Measurements from ENCODE around the gene GMEB2.
"Not testable (repeated sequence)": the region's sequence is repeated elsewhere in the genome, so short reads cannot be mapped to it uniquely, and the experiment has no call there.

Gene GMEB2

DNA sequence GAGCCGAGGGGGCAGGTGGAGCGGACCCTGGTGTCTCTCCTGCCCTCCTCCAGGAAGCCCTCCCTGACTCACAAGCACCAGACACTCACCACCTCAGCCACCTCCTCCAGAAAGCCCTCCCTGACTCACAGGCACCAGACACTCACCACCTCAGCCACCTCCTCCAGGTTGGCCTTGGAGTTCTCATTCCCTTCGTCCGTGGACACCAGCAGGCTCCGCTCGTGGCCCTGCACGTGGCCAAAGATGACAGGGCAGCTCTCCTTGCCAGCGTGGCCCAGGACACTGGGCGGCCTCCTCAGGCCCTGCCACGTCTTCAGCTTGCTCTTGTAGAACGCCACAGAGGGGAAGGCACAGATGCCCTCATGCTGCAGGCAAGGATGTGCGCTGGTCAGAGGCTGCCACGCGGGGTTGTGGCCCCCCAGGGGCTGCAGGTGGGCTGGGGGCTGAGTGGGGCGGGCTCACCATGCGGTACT, 66.5 kb downstream of the GMEB2 start:
- DNase-seq (ENCODE audit: low spot score) = no peak

DNA sequence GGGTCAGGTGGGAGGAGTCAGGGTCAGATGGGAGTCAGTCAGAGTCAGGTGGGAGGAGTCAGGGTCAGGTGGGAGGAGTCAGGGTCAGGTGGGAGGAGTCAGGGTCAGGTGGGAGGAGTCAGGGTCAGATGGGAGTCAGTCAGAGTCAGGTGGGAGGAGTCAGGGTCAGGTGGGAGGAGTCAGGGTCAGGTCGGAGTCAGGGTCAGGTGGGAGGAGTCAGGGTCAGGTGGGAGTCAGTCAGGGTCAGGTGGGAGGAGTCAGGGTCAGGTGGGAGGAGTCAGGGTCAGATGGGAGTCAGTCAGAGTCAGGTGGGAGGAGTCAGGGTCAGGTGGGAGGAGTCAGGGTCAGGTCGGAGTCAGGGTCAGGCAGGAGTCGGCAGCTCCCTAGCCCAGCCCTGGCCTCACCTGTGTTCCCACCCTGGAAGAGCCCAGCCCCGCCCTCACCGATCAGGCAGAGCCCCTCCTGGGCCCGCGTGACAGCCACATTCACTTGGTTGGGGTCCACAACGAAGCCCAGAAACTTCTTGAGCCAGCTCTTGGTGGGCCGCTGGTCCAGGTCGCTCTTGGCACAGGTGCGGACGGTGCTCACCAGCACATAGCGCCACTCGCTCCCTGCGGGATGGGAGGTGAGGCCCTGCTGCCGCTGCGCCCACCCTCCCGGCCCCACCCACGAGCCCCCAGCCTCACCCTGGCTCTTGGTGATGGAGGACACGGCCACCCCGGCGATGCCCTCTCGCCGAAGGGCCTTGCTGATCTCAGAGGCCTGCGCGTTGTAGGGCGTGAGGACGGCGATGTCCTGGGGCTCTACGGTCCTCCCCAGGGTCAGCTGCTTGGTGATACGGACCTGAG, 67.2 kb downstream of the GMEB2 start:
- DNase-seq (ENCODE audit: low spot score) = not testable (repeated sequence)

DNA sequence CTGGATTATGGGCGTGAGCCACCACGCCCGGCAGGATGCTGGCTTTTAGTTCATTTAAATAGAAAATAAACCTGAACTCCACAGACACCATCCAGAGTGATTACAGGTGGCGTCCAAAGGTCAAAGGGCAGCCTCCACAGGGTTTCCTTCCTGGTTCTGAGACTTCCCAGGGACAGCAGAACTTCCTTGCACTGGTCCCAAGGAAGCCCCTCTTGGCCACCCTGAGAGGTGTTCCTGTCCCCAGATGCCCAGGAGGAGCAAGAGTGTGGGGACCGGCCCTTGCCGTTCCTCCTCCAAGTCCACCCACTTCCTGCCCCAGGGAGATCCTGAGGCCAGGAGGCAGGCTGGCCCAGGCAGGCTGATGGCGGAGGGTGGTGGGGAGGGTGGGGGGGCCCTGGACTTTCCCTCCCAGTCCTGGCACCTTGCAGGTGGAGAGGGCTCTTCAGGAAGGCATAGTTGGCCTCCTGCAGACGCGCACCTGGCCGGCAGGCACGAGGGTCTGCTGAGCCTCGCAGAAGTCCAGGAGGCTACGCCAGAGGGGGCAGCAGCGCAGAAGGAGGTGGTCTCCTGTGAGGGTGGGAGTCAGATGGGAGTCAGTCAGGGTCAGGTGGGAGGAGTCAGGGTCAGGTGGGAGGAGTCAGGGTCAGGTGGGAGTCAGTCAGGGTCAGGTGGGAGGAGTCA, 68.0 kb downstream of the GMEB2 start:
- no peak for DNase-seq (ENCODE audit: low spot score)

DNA sequence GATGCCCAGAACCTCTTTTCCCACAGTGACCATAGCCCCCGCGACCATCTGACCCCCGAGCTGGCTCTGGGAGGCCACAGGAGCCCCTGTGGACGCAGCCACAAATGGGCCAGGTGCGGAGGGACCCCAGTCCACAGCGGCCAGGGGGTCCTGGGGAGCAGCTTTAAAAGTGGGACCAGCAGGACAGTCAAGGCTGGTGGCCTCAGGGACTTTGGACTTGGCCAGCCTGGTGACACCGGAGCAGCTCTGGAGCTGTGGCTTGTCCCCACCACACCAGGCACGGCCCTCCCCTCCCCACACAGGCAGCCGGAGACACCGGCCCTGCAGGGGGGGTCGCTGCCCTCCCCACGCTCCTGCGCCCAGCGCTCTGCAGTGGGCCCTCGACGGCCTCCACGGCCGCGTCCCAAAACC, 69.4 kb downstream of the GMEB2 start:
- DNase-seq (ENCODE audit: low spot score) = no peak

DNA sequence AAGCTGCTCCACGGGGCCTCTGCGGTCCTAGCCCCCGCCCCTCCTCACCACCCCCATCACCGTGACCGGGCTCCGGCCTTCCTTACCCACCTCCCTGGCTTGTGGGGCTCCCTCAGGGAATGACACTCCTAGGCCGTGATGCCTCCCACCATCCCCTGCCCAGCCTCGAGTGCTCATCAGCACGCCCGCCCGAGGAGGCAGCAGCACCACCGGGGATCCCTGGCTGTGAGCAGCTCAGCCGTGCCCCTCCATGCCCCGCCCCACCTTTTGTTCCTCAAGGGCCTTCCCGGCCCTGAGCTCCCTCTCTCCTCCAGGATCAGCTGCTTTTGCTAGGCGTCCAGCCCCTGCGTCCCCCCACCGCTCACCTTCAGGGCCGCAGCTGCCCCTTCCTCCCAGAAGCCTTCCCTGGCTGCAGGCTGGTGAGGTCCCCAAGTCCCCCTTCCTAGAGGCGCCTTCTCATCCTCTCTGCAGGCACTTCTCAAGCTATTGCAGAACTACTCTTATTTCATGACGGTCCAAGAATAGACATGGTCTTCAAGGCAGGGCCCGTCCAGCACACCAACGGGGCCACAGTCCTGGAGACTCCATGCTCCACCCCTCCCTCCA, 69.9 kb downstream of the GMEB2 start:
- no peak for DNase-seq (ENCODE audit: low spot score)

DNA sequence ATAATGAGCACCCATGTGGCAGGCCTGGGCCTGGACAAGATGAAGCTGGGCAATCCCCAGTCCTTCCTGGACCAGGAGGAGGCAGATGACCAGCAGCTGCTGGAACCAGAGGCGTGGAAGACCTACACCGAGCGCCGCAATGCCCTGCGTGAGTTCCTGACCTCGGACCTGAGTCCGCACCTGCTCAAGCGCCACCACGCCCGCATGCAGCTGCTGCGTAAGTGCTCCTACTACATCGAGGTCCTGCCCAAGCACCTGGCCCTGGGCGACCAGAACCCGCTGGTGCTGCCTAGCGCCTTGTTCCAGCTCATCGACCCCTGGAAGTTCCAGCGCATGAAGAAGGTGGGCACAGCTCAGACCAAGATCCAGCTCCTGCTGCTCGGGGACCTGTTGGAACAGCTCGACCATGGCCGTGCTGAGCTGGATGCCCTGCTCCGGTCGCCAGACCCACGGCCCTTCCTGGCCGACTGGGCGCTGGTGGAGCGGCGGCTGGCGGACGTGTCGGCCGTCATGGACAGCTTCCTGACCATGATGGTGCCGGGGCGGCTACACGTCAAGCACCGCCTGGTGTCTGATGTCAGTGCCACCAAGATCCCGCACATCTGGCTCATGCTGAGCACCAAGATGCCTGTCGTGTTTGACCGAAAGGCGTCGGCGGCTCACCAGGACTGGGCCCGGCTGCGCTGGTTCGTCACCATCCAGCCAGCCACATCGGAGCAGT, 71.1 kb downstream of the GMEB2 start:
- no peak for DNase-seq (ENCODE audit: low spot score)

DNA sequence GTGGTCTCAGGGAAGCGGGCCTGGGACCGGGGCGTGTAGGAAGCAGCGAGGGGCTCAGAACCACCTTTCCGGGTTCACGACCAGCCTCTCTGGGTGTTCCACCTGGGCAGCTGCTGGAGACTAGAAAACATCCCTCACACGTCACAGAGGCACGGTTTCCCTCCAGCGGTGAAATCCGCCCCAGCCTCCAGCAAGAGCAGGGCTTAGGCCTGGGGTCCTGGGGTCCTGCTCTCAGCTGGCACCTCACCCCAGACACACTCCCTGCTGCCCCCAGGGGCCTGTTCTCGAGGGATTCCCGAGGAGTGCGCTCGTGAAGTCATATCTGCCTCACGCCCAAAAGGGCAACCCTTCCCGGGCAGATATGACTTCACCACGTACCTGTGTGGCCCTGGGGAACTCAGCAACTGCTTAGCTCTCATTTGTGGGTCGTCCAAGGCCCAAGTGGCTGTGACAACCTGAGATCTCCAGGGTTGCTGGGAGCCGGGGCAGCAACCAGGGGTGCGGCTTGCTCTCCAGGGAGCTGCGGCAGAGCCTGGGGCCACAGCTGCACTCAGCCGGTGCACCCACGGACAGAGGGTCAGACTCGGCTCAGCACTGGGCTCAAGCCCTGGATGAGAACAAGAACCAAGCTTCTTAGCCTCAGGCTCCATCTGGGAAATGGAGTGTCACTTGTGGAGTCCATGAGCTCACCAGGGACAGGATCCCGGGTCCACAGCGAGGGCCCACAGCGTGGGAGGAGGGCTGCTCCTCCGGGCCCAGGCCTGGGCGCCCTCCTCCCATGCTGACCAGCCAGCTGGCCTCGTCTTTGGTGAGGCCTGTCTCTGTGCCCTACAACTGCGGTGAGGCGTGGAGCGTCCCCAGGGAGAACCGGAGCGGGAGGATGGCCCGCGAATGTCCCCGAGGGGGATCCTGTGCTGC, 72.3 kb downstream of the GMEB2 start:
- DNase-seq (ENCODE audit: low spot score) = no peak

DNA sequence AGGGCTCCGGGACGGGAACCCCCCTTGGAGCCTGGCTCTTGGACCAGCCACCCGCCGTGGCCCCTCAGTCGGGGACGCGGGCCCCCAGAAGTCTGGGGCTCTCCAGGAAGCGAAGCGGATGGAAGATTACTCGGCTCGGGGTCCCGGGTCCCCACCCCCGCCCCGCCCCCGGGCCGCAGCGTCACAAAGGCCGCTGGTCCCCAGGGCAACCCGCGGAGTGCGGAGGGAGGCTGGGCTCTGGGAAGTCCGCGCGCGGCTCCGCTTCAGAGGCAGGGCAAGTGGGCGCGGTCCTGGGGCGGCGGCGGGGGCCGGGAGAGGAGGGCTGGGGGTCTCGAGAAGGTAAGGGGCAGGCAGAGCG, 73.0 kb downstream of the GMEB2 start, which contains the start of gene FNDC11:
Gene FNDC11 (plus strand): TSS at position 227 of the 358 bp plus-strand sequence. CDS start 1,505 bp downstream, outside the sequence.
- DNase-seq (ENCODE audit: low spot score) = no peak

DNA sequence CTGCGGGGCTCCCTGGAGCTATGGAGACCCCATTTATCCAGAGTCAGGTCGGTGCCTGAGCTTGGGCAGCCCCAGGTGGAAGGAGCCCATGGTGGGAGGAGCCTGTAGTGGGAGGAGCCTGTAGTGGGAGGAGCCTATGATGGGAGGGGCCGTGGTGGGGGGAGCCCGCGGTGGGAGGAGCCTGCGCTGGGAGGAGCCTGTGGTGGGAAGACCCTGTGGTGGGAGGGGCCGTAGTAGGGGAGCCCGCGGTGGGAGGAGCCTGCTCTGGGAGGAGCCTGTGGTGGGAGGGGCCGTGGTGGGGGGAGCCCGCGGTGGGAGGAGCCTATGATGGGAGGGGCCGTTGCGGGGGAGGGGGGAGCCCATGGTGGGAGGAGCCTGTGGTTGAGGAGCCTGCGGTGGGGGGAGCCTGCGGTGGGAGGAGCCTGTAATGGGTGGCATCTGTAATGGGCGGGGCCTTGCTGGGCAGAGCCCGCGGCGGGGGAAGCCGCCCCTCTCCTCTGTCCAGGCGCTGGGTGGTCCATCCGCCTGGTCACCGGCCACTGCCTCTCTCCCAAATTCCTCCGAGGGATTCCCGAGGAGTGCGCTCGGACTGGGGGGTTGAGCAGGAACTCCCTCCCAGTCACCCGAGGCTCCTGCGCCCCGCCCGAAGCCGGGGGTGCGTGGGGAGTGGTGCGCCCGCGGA, 73.5 kb downstream of the GMEB2 start:
- DNase-seq (ENCODE audit: low spot score) = peak; percentile 80

DNA sequence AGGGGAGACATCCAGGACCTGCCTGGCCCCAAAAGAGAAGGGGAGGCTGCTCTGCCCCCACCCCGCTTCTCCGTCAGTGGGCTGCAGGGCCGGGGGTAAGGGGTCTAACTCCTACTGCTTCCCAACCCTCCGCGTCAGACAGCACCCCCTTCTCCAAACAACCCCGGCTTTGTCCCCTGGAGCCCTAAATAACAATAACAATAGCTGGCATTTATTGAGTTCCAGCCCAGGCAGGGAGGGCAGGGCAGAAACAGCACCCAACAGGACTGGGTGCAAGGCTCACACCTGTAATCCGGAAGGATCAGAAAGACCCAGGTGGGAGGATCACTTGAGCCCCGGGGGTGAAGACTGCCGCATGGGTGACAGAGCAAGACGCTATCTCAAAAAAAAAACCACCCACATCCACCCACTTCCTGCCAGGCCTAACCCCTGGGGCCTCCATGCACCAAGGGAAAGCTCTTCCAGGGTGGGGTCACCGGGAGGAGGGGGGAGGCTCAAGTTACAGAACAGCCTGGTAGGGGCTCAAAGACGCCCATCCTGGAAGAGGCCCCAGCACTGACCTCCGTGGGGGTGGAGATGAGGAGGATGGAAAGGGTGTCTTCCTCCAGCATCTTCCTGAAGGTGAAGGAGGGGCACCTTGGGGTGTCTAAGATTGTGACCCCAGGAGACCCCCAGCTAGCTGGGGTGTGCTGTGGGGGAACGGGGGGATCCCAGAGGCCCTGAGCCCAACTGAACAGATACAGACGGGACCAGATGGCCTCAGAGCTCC, 74.2 kb downstream of the GMEB2 start:
- DNase-seq (ENCODE audit: low spot score) = peak; percentile 58

DNA sequence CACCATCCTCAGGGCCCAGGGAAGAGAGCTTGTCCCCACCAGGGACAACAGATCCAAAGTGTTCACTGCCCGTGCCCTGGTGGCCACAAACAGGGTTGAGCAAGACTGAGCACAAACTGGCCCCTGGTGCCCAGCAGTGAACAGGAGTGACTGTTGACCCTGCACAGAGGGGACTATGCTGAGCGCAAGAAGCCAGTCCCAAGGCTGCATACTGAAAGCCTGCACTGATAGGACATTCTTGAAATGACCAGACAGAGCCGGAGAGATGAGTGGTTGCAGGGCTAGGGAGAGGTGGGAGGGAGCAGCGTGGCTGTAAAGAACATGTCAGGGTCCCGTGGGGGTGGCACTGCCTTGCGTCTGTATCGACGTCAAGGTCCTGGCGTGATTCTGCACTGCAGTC, 75.8 kb downstream of the GMEB2 start:
- no peak for DNase-seq (ENCODE audit: low spot score)

DNA sequence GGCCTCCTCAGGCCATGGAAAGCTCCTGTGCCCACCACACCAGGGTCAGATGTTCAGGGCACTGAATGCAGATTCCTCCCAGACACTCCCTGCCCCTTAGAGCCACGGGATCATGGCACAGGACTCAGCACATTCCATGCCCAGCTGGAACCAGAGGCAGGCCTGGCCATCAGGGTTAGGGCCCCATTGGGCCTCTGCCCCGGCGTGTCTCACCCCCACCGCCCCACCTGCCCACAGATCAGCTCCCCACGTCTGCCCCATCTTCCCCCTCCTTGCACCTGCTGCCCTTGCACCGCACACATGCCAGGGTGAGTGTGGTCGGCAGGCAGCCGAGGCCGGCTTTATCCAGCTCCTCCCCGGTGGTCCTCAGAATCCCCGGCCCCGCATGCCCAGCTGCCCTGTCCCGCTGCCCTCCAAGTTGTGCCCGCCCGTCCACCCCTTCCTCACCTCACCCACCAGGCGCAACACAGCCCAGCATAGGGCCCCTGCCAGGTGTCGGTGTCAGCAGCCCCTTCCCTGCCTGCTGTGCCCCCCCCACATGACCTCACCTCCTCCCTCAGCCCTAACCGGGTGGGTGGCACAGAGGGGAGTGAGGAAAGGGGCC, 77.1 kb downstream of the GMEB2 start:
- DNase-seq (ENCODE audit: low spot score) = no peak

DNA sequence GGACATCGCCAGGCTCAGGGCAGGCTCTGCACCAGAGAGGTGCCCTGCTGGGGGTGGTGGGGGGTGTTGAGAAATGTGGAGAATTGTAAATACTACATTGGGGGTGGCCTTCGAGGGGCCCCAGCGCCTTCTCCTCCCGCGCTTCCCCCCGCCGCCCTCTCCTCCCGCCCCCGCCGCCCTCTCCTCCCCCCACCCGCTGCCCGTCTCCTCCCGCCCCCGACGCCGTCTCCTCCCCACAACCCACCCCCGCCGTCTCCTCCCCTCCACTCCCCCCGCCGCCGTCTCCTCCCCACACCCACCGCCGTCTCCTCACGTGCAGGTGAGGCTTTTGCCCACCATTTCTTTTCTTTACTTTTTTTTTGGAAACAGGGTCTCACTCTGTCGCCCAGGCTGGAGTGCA, 77.9 kb downstream of the GMEB2 start:
- DNase-seq (ENCODE audit: low spot score) = no peak

DNA sequence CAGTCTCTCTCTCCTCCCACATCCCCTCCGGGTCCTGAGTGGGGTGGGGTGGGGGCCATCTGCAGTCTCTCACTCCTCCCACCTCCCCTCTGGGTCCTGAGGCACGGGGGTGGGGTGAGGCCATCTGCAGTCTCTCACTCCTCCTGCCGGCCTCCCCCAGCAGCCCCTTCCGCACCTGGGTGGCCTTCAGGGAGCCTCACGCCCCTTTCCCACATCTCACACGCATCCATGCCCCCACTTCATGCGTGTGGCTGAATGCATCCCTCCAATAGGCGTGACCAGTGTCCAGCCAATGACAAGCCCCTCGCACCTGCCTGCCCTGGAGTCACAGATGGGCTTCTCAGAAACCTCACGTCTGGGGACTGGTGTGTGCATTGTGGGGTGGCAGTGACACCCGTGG, 78.4 kb downstream of the GMEB2 start:
- DNase-seq (ENCODE audit: low spot score) = no peak

DNA sequence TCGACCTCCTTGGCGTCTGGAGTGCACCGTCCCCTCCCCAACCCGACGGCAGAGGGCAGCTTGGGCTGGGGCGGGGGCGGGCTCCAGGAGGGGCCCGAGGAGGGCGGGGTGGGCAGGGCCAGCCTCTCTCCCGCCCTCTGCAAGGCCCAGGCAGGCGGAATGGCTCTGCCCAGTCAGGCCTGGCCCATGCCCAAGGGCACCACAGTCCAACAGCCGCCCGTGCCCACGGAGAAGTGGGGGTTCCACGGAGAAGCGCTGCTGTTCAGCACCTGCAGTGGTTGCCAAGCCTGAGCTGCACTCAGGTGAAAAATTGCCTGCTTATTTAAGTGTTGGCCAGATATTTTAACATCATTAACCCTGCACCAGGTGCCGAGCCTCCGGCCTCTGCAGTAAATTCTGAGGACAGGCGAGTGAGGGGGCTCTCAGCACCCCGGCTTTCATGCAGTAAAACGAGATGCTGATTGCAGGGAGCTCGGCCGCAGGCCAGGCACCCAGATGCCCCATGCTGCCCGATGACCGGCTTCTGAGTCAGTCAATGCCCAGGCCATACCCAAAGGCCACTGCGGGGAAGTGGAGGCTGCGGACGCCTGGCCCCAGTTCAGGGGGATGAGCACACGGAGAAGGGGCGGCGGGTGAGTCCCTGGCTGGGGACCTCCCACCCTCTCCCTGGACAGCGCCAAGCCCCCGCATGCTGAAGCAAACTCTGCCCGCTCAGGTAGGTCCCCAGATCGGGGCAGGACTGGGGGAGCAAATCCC, 79.0 kb downstream of the GMEB2 start, which contains the start of gene SRMS:
Gene SRMS (minus strand): TSS at position 25 of the 756 bp plus-strand sequence. CDS start 286 bp downstream, outside the sequence.
- DNase-seq (ENCODE audit: low spot score) = no peak

DNA sequence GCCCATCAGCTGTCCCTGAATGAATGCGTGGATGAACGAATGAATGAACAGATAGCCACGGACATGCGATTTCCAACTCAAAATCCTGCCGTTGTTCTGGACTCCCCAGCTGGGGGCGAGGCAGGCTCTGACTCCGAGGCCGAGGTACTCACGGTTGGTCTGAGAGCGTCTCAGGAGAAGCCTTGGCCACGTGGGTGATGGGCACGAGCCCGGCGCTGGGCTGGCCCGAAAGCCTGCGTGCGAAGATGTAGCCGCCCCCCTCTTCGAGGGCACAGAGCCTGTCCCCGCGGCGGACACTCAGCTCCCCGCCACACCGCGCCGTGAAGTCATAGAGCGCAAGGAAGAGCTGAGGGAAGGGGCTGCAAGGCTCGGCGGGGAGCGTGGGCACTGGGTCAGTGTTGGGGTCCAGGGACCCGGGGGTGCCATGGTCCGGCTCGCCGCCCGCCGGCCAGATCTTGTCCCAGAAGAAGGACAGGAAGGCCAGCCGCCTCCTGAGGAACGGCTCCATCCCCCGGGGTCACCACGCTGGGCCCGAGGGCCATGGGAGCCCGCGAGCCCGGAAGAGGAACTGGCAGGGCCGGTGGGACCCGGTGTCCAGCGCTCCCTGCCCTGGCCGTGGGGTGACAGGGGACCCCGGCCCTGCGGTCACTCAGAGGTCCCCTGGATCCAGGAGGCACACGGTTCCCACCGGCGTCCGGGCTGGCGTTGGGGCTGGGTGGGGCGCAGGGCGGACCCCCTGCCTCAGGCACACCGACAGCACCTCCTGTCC, 79.8 kb downstream of the GMEB2 start:
- DNase-seq (ENCODE audit: low spot score) = no peak

DNA sequence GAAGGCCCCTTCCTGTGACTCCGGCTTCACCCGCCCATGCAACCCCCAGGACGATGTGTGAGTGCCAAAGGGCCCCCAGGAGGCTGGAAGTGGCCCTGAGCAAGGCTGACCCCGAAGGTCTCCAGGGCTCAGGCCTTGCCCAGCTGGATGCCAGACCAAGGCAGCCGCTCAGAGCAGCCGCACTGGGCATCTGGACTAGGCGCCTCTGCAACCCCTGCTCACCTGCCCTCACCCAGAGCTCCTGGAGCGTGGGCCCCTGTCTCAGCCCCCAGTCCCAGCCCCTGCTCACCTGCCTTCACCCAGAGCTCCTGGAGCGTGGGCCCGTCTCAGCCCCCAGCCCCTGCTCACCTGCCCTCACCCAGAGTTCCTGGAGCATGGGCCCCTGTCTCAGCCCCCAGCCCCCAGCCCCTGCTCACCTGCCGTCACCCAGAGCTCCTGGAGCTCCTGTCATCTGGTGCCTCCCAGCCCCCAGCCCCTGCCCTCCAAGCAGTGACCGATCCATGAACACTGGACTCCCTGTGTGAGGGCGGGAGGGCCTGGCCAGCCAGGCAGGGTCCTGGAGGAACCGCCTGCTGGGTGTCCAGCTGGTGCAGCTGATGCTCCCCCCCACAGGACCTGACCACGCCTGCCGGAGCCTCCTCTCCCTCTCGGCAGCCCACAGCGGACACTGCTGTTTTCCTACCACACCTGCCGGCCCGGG, 80.5 kb downstream of the GMEB2 start:
- no peak for DNase-seq (ENCODE audit: low spot score)

Data from kidney tubule cell (primary cell).